Endodermal cell (in vitro differentiated cells): ENCODE measurements around the gene ATR. TPM values are rescaled to one million over a fixed set of nuclear protein-coding genes. Genes with fewer than 3 reads are reported as not detected.

Experiments
- DNase-seq: peaks from one replicate; pipeline ENCODE4 v3.0.0-alpha.2; 2017
- H3K27ac ChIP-seq: 2 replicates; pipeline ENCODE4 v1.5.1; 2013; ENCODE audit warnings: mild to moderate bottlenecking, low read depth, low read length, moderate library complexity
- H3K27me3 ChIP-seq: 2 replicates; pipeline ENCODE4 v1.6.1; 2013; ENCODE audit warnings: mild to moderate bottlenecking, low read length, moderate library complexity; ENCODE audit not compliant: insufficient read depth, control insufficient read depth, poor library complexity, severe bottlenecking
- H3K36me3 ChIP-seq: 2 replicates; pipeline ENCODE4 v1.7.0; 2013; ENCODE audit warnings: mild to moderate bottlenecking, low read length, moderate library complexity; ENCODE audit not compliant: control insufficient read depth, insufficient read depth
- H3K4me1 ChIP-seq: one replicate; pipeline ENCODE4 v1.7.0; 2013; ENCODE audit warnings: low read length; ENCODE audit not compliant: control insufficient read depth, insufficient read depth
- H3K4me3 ChIP-seq: 2 replicates; pipeline ENCODE4 v1.5.1; 2013; ENCODE audit warnings: mild to moderate bottlenecking, low read length, moderate library complexity
- H3K9ac ChIP-seq: 2 replicates; pipeline ENCODE4 v1.6.1; 2013; ENCODE audit warnings: mild to moderate bottlenecking, low read length, moderate library complexity; ENCODE audit not compliant: poor library complexity, severe bottlenecking; ENCODE audit errors: extremely low read depth
- H3K9me3 ChIP-seq: 2 replicates; pipeline ENCODE4 v1.6.1; 2013; ENCODE audit warnings: mild to moderate bottlenecking, low read length, moderate library complexity; ENCODE audit not compliant: control insufficient read depth
- H3K27ac Mint-ChIP-seq: 2 replicates; pipeline ENCODE4 v1.8.0; 2020; ENCODE audit warnings: mixed read lengths
- H3K27me3 Mint-ChIP-seq: 2 replicates; pipeline ENCODE4 v1.8.0; 2021; ENCODE audit warnings: mild to moderate bottlenecking, mixed read lengths; ENCODE audit not compliant: insufficient read depth
- H3K36me3 Mint-ChIP-seq: 2 replicates; pipeline ENCODE4 v1.8.0; 2020; ENCODE audit warnings: low read depth, mixed read lengths
- H3K4me1 Mint-ChIP-seq: 2 replicates; pipeline ENCODE4 v1.8.0; 2020; ENCODE audit warnings: mixed read lengths
- H3K4me3 Mint-ChIP-seq: 2 replicates; pipeline ENCODE4 v1.8.0; 2020; ENCODE audit warnings: mild to moderate bottlenecking, moderate library complexity, mixed read lengths
- H3K9me3 Mint-ChIP-seq: 2 replicates; pipeline ENCODE4 v1.8.0; 2020; ENCODE audit warnings: mild to moderate bottlenecking, mixed read lengths
- CTCF ChIP-seq: fragments of 200-600 bp; sonication (generic); conservative IDR thresholded peaks from 2 replicates; pipeline ENCODE4 v1.5.0; 2021; ENCODE audit warnings: antibody characterized with exemption, mild to moderate bottlenecking
- WGBS, 2 experiments: methylation state at CpG; one replicate each; pipeline versions ENCODE4 v1.1.5 to v1.1.7; 2013; ENCODE audit warnings: missing lambda C conversion rate in 2 of 2, mixed read lengths in 1 of 2; ENCODE audit not compliant: insufficient coverage in 1 of 2, insufficient read length in 1 of 2; 5-methylcytosine and 5-hydroxymethylcytosine counted together
- long read RNA-seq, 4 experiments: library from polyadenylated mRNA in 2 of 4; library from RNA in 1 of 4; library from capped mRNA in 1 of 4; stranded (forward) in 3 of 4; unstranded in 1 of 4; transcript quantifications; one replicate each; pipeline ENCODE4 v2.0.0, GENCODE V29; 2020 to 2021; ENCODE audit warnings: inconsistent platforms in 1 of 4
- polyA plus RNA-seq, 2 experiments: library from polyadenylated mRNA; stranded (reverse); fragments of 50-300 nt; gene quantifications; one replicate each; pipeline ENCODE4 v1.2.3, GENCODE V29; 2013
- total RNA-seq, 2 donors: library from RNA; stranded (reverse); fragmentation: NEBNext Ultra II Directional in 1 of 2; extraction: Animal tissue kit (Norgen Biotek cat#: 25700) in 1 of 2; gene quantifications; 2 replicates in 1 of 2; 3 replicates in 1 of 2; pipeline ENCODE4 v1.2.1, GENCODE V29; 2021

ATR gene
- 10 to 100 TPM; 18.4 to 32.9 TPM for total RNA-seq
- 23.1 TPM for polyA plus RNA-seq (2013, experiment 1 of 2)
- polyA plus RNA-seq (2013, experiment 2 of 2) = 22.0 TPM
- long read RNA-seq, experiment 1, partial matches to known transcripts = 1 of 8 reads
- long read RNA-seq, experiment 1, other reads (novel, unspliced or antisense) = 7 of 8 reads
- long read RNA-seq, experiment 2, full-length matches to known transcripts = 6 of 16 reads
- long read RNA-seq, experiment 2, partial matches to known transcripts = 5 of 16 reads
- long read RNA-seq, experiment 2, other reads (novel, unspliced or antisense) = 5 of 16 reads
- long read RNA-seq, experiment 3, partial matches to known transcripts = 25 of 28 reads
- long read RNA-seq, experiment 3, other reads (novel, unspliced or antisense) = 3 of 28 reads
- long read RNA-seq, experiment 4, partial matches to known transcripts = 4 of 5 reads
- long read RNA-seq, experiment 4, other reads (novel, unspliced or antisense) = 1 of 5 reads

DNA sequence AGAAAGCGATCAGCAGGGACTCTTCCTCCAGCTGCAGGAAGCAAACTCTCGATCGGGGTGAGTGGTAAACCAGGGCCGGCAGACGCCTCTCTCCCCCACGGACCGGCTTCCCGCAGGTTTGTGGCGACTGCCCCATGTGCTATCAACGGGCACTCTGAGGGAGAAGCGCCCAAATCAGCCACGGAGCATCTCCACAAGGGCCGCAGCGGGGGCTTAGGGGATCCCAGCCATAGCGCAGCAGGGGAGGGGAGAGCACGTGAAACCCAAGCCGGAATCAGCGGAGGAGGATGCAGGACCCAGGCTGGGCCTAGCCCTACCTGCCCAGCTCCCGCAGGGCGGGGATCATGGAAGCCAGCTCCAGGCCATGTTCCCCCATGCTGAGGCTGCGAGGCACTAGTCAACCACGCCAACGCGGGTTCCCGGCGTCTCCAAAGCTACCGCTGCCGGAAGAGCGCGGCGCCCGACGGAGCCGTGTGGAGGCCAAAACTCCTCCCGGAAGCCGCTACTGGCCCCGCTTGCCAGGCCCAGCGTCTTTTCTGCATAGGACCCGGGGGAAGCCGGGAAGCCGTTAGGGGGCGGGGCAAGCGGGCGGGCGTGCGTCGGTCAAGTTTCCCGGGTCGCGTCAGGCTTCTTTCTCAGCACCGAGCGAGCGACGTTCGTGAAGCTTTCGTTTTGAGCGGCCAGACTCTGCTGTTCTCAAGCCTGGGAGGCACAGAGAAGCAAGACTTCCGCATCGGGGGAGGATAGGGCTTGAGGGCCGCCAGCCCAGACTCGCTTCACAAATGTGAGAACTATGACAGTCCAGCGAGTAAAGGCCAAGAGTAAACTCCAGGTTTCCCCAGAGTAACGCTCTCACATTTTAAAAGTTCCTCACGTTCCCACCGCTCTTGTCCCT, at the start of gene ATR:
Gene ATR, minus strand, starts transcription at position 405 of the 895 bp plus-strand sequence. Its CDS starts 29 bp downstream, at position 376.
- Histone ChIP-seq H3K4me3 (peak within 1 kb of the TSS; percentile 95), H3K9ac (peak within 1 kb of the TSS; percentile 87), H3K9me3 (no peaks in the 10 kb centered on the region), H3K27ac (peak within 1 kb of the TSS; percentile 85), H3K27me3 (no peaks in the 10 kb centered on the region), H3K4me1 (peaks cover 3% of the 10 kb centered on the region), H3K36me3 (no peaks in the 10 kb centered on the region)
- peaks cover 3% of the 10 kb centered on the region for H3K36me3 Mint-ChIP-seq
- TF ChIP-seq CTCF = no peak
- WGBS, 2 experiments = 0% methylated on average over 42 to 65 of the region's 65 CpGs
- H3K4me1 Mint-ChIP-seq = peaks cover 30% of the 10 kb centered on the region
- H3K27ac Mint-ChIP-seq = peak within 1 kb of the TSS; percentile 98
- no peaks in the 10 kb centered on the region for H3K9me3 Mint-ChIP-seq
- peak; percentile 99 for DNase-seq
- H3K27me3 Mint-ChIP-seq = peaks cover 2% of the 10 kb centered on the region
- peak within 1 kb of the TSS; percentile 94 for H3K4me3 Mint-ChIP-seq

- H3K9me3 Mint-ChIP-seq = no peaks in the 10 kb centered on the region
- no peak overlapping the region for H3K9ac ChIP-seq
- no peak overlapping the region for H3K27ac Mint-ChIP-seq
- no peaks in the 10 kb centered on the region for H3K27me3 ChIP-seq
- H3K4me3 Mint-ChIP-seq = no peak overlapping the region
- peaks cover 5% of the 10 kb centered on the region for H3K4me1 Mint-ChIP-seq
- no peaks in the 10 kb centered on the region for H3K4me1 ChIP-seq
- no peaks in the 10 kb centered on the region for H3K27me3 Mint-ChIP-seq
- H3K4me3 ChIP-seq = no peak overlapping the region
- no peaks in the 10 kb centered on the region for H3K36me3 Mint-ChIP-seq
- no peaks in the 10 kb centered on the region for H3K9me3 ChIP-seq
- no peak for DNase-seq
- no peak overlapping the region for H3K27ac ChIP-seq
- TF ChIP-seq CTCF = no peak
- no peaks in the 10 kb centered on the region for H3K36me3 ChIP-seq
Observed at GRCh38 chr3:142626971-142627370, 48.4 kb upstream of the ATR start.

DNA sequence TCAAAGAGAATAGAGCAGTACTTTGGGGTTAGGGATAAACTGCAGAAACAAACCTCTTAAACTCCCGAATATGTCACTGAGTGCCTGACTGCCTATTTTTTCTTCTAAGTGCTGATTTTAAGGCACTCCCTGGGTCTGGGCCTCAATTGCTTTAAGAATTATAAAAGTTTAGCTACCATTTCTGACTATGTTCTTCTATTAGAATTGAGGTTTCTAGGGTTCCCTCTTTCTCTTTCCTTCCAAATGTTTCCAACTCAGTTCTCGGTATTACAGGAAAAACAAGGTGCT, 46.6 kb upstream of the ATR start:
- no peaks in the 10 kb centered on the region for H3K9me3 Mint-ChIP-seq
- no peaks in the 10 kb centered on the region for H3K36me3 Mint-ChIP-seq
- no peak overlapping the region for H3K9ac ChIP-seq
- no peak for TF ChIP-seq CTCF
- H3K4me1 Mint-ChIP-seq = peaks cover 5% of the 10 kb centered on the region
- DNase-seq = no peak
- H3K4me1 ChIP-seq = no peaks in the 10 kb centered on the region
- H3K36me3 ChIP-seq = no peaks in the 10 kb centered on the region
- no peaks in the 10 kb centered on the region for H3K27me3 Mint-ChIP-seq
- no peak overlapping the region for H3K4me3 Mint-ChIP-seq
- no peaks in the 10 kb centered on the region for H3K27me3 ChIP-seq
- H3K9me3 ChIP-seq = no peaks in the 10 kb centered on the region
- no peak overlapping the region for H3K27ac ChIP-seq
- H3K4me3 ChIP-seq = no peak overlapping the region
- H3K27ac Mint-ChIP-seq = no peak overlapping the region
- 92 to 100% methylated on average over 1 to 2 of the region's 2 CpGs for WGBS, 2 experiments
